Inferior parietal cortex (tissue), 1 donor: ENCODE results near the gene TRDN.
A peak's percentile ranks its signal among the peaks of the same experiment; 100 is the strongest.
"Not testable (repeated sequence)": the region's sequence is repeated elsewhere in the genome, so short reads cannot be mapped to it uniquely, and the experiment has no call there.

Source experiments
- DNase-seq: peaks from one replicate; pipeline ENCODE4 v3.0.0-alpha.2; 2016; ENCODE audit errors: extremely low spot score

Gene TRDN

GRCh38 chr6:123288649-123289048 lies 348.1 kb downstream of the TRDN start:
- DNase-seq: no peak

GRCh38 chr6:123276546-123276980 lies 360.2 kb downstream of the TRDN start:
- no peak for DNase-seq

- no peak for DNase-seq
Measured at GRCh38 chr6:123263981-123264380, 372.8 kb downstream of the TRDN start.

GRCh38 chr6:123240626-123241025 lies 396.1 kb downstream of the TRDN start:
- no peak for DNase-seq

GRCh38 chr6:123233336-123233735 lies 403.4 kb downstream of the TRDN start:
- DNase-seq: no peak

GRCh38 chr6:123227789-123228188 lies 409.0 kb downstream of the TRDN start:
- not testable (repeated sequence) for DNase-seq

GRCh38 chr6:123226398-123226797 lies 410.4 kb downstream of the TRDN start:
- no peak for DNase-seq

GRCh38 chr6:123224077-123224476 lies 412.7 kb downstream of the TRDN start:
- no peak for DNase-seq

- DNase-seq: no peak
Measured at GRCh38 chr6:123223461-123223860, 413.3 kb downstream of the TRDN start.

GRCh38 chr6:123215211-123215610 lies 421.5 kb downstream of the TRDN start:
- no peak for DNase-seq

GRCh38 chr6:123214433-123214832 lies 422.3 kb downstream of the TRDN start:
- no peak for DNase-seq

- no peak for DNase-seq
Measured at GRCh38 chr6:123213921-123214320, 422.8 kb downstream of the TRDN start.

GRCh38 chr6:123211777-123212545 lies 424.8 kb downstream of the TRDN start:
- no peak for DNase-seq

- no peak for DNase-seq
Measured at GRCh38 chr6:123210645-123211044, 426.1 kb downstream of the TRDN start.

GRCh38 chr6:123207967-123208510 lies 428.7 kb downstream of the TRDN start:
- no peak for DNase-seq

GRCh38 chr6:123203928-123204327 lies 432.8 kb downstream of the TRDN start:
- no peak for DNase-seq

GRCh38 chr6:123201869-123202372 lies 434.8 kb downstream of the TRDN start:
- DNase-seq: no peak

- no peak for DNase-seq
Measured at GRCh38 chr6:123193298-123193697, 443.5 kb downstream of the TRDN start.

- DNase-seq: no peak
Measured at GRCh38 chr6:123189816-123190215, 446.9 kb downstream of the TRDN start.

- DNase-seq: no peak
Measured at GRCh38 chr6:123182998-123183397, 453.8 kb downstream of the TRDN start.

- DNase-seq: no peak
Measured at GRCh38 chr6:123176706-123177105, 460.0 kb downstream of the TRDN start.

GRCh38 chr6:123171341-123172115 lies 465.2 kb downstream of the TRDN start:
- no peak for DNase-seq

- peak; percentile 22 for DNase-seq
Measured at GRCh38 chr6:123169774-123170095, 467.0 kb downstream of the TRDN start.
